HepG2 (cell line): ENCODE results near the gene GDE1. TPM values are rescaled to one million over a fixed set of nuclear protein-coding genes. Genes with fewer than 3 reads are reported as not detected.

Source experiments
- ATF5 ChIP-seq: sonication (generic); formaldehyde crosslinking; IDR thresholded peaks from 2 replicates; pipeline ENCODE4 v1.4.0; 2020; ENCODE audit warnings: mild to moderate bottlenecking, low read depth, missing genetic modification reagents
- MEIS2 ChIP-seq: sonication (generic); formaldehyde crosslinking; IDR thresholded peaks from 2 replicates; pipeline ENCODE4 v1.9.0; 2021; ENCODE audit warnings: mild to moderate bottlenecking, missing genetic modification reagents
- MYPOP ChIP-seq: sonication (generic); formaldehyde crosslinking; IDR thresholded peaks from 2 replicates; pipeline ENCODE4 v1.8.1; 2023; ENCODE audit warnings: mild to moderate bottlenecking, moderate library complexity, missing genetic modification reagents
- MZF1 ChIP-seq: sonication (generic); formaldehyde crosslinking; IDR thresholded peaks from 2 replicates; pipeline ENCODE4 v1.8.1; 2023; ENCODE audit warnings: mild to moderate bottlenecking, missing genetic modification reagents, borderline replicate concordance
- NFKB2 ChIP-seq: sonication (generic); formaldehyde crosslinking; IDR thresholded peaks from 2 replicates; pipeline ENCODE4 v1.4.0; 2020; ENCODE audit warnings: missing genetic modification reagents, borderline replicate concordance
- SP2 ChIP-seq: sonication (generic); formaldehyde crosslinking; IDR thresholded peaks from 2 replicates; pipeline ENCODE4 v1.5.1; 2020; ENCODE audit warnings: mild to moderate bottlenecking, missing genetic modification reagents
- TCF12 ChIP-seq, 2 experiments: fragments of 450-650 bp in 1 of 2; sonication (generic) in 1 of 2; formaldehyde crosslinking in 1 of 2; IDR thresholded peaks; 2 replicates each; pipeline versions ENCODE4 v1.6.1 to v1.8.0; 2017 to 2022; ENCODE audit warnings: antibody characterized with exemption in 1 of 2, mild to moderate bottlenecking in 1 of 2, missing genetic modification reagents in 1 of 2, moderate library complexity in 1 of 2
- ZNF367 ChIP-seq: sonication (generic); formaldehyde crosslinking; IDR thresholded peaks from 2 replicates; pipeline ENCODE4 v1.4.0; 2020; ENCODE audit warnings: missing genetic modification reagents, borderline replicate concordance
- ZNF580 ChIP-seq: IDR thresholded peaks from 2 replicates; pipeline ENCODE4 v1.6.1; 2016; ENCODE audit warnings: low read depth, borderline replicate concordance
- ZNF749 ChIP-seq: sonication (generic); formaldehyde crosslinking; IDR thresholded peaks from 2 replicates; pipeline ENCODE4 v1.8.0; 2022; ENCODE audit warnings: mild to moderate bottlenecking, missing genetic modification reagents, moderate library complexity, borderline replicate concordance
- polyA plus RNA-seq, 8 experiments: library from polyadenylated mRNA; depleted of rRNA in 3 of 8; stranded (reverse) in 7 of 8; unstranded in 1 of 8; fragments of >200 nt; fragmentation: Illumina TruSeq in 4 of 8; extraction: Trizol in 4 of 8; gene quantifications; 2 replicates each; pipeline versions ENCODE4 v1.2.1 to v1.2.3, GENCODE V29; 2011 to 2016; ENCODE audit warnings: low read depth in 4 of 8, missing spikeins in 1 of 8, mixed read lengths in 1 of 8; ENCODE audit not compliant: insufficient read depth in 1 of 8
- total RNA-seq, 5 experiments: library from RNA; depleted of rRNA; stranded (reverse); fragments of >200 nt; fragmentation: Illumina TruSeq; extraction: Trizol; gene quantifications; 2 replicates each; pipeline ENCODE4 v1.2.3, GENCODE V29; 2016; ENCODE audit warnings: low read depth in 1 of 5
- TF ChIP-seq, protein P1 (sequence below): sonication (generic); formaldehyde crosslinking; IDR thresholded peaks from 2 replicates; pipeline ENCODE4 v1.4.0; 2020; ENCODE audit warnings: missing genetic modification reagents
- TF ChIP-seq, protein P2 (sequence below): sonication (generic); formaldehyde crosslinking; IDR thresholded peaks from 2 replicates; pipeline ENCODE4 v1.5.0; 2020; ENCODE audit warnings: mild to moderate bottlenecking, missing genetic modification reagents
- TF ChIP-seq, protein P3 (sequence below): sonication (generic); formaldehyde crosslinking; IDR thresholded peaks from 2 replicates; pipeline ENCODE4 v1.8.0; 2022; ENCODE audit warnings: missing genetic modification reagents, mild to moderate bottlenecking, moderate library complexity, borderline replicate concordance

Gene GDE1
- total and polyA plus RNA-seq, 2 of the 13 experiments (the other 11 are each of a cell fraction or from before 2014, with no cell fraction given): 35.9 to 59.0 TPM

DNA sequence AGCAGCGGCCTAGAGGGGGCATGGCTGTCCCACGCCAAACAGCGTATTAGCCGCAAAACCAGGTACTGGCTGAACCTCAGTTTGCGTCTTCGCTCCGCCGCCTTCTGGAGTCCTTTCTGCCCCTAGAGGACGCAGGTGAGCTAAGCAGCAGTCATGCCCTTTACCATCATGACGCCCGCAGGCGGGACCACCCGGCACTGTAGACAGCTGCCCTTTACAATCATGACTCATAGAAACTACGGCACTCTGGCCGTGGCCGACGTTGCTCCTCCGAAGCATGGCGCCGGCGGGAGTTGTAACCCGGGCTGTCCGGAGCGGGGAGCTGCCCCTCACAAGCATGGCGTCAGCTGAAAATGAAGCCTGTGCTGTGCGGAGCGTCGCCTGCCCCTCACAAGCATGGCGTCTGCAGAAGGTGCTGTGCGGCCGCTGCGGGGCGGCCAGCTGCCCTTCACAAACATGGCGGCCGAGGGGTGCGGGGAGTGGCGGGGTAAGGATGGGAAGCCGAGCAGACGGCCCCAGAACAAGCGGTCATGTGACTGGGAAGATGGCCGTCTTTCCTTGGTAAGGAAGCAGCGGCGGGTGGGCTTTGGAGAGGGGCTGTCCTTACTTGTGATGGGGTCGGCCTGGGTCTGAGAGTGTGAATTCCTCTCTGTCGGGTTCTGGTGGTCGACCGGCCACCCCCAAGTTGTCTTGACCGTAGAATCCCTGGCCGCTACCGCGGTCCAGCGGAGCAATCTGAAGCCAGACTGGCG is 33.5 kb upstream of the GDE1 start, which contains the start of gene VPS35L (continued):
- TF ChIP-seq MEIS2 (CRISPR knock-in tag): peak; percentile 93
- peak; percentile 92; the same call in 1 of the 2 replicates for TF ChIP-seq MZF1 (CRISPR knock-in tag)
- peak; percentile 33; the same call in 1 of the 2 replicates for TF ChIP-seq SP2 (CRISPR knock-in tag)
- TF ChIP-seq ZNF367 (CRISPR knock-in tag): 0 out of 2 replicates have a peak, but pooled peaks have one; percentile 12
- TF ChIP-seq, protein P1, sequence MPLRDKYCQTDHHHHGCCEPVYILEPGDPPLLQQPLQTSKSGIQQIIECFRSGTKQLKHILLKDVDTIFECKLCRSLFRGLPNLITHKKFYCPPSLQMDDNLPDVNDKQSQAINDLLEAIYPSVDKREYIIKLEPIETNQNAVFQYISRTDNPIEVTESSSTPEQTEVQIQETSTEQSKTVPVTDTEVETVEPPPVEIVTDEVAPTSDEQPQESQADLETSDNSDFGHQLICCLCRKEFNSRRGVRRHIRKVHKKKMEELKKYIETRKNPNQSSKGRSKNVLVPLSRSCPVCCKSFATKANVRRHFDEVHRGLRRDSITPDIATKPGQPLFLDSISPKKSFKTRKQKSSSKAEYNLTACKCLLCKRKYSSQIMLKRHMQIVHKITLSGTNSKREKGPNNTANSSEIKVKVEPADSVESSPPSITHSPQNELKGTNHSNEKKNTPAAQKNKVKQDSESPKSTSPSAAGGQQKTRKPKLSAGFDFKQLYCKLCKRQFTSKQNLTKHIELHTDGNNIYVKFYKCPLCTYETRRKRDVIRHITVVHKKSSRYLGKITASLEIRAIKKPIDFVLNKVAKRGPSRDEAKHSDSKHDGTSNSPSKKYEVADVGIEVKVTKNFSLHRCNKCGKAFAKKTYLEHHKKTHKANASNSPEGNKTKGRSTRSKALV (CRISPR knock-in tag): peak; percentile 75; the same call in 1 of the 2 replicates
- TF ChIP-seq, protein P2, sequence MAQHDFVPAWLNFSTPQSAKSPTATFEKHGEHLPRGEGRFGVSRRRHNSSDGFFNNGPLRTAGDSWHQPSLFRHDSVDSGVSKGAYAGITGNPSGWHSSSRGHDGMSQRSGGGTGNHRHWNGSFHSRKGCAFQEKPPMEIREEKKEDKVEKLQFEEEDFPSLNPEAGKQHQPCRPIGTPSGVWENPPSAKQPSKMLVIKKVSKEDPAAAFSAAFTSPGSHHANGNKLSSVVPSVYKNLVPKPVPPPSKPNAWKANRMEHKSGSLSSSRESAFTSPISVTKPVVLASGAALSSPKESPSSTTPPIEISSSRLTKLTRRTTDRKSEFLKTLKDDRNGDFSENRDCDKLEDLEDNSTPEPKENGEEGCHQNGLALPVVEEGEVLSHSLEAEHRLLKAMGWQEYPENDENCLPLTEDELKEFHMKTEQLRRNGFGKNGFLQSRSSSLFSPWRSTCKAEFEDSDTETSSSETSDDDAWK (CRISPR knock-in tag): no peak
- TF ChIP-seq ATF5 (CRISPR knock-in tag): no peak
- TF ChIP-seq ZNF749 (CRISPR knock-in tag): no peak
- peak; percentile 90; the same call in 1 of the 2 replicates for TF ChIP-seq NFKB2 (CRISPR knock-in tag)
- TF ChIP-seq, protein P3, sequence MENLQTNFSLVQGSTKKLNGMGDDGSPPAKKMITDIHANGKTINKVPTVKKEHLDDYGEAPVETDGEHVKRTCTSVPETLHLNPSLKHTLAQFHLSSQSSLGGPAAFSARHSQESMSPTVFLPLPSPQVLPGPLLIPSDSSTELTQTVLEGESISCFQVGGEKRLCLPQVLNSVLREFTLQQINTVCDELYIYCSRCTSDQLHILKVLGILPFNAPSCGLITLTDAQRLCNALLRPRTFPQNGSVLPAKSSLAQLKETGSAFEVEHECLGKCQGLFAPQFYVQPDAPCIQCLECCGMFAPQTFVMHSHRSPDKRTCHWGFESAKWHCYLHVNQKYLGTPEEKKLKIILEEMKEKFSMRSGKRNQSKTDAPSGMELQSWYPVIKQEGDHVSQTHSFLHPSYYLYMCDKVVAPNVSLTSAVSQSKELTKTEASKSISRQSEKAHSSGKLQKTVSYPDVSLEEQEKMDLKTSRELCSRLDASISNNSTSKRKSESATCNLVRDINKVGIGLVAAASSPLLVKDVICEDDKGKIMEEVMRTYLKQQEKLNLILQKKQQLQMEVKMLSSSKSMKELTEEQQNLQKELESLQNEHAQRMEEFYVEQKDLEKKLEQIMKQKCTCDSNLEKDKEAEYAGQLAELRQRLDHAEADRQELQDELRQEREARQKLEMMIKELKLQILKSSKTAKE: no peak
- no peak for TF ChIP-seq TCF12 (IDR thresholded peaks at IDR 0.05)
- peak; percentile 67; the same call in 1 of the 2 replicates for TF ChIP-seq TCF12 (CRISPR knock-in tag; IDR thresholded peaks at IDR 0.05)
- TF ChIP-seq ZNF580: peak; percentile 93
- no peak for TF ChIP-seq MYPOP
